ENCODE measurements around the gene CD93. TPM values are rescaled to one million over a fixed set of nuclear protein-coding genes. Genes with fewer than 3 reads are reported as not detected.
A peak's percentile ranks its signal among the peaks of the same experiment; 100 is the strongest.

CD93 gene
- total and polyA plus RNA-seq, 2 donors (not counting 1 experiment from before 2014, with no cell fraction given), result 0.01 TPM; not detected in 1

DNA sequence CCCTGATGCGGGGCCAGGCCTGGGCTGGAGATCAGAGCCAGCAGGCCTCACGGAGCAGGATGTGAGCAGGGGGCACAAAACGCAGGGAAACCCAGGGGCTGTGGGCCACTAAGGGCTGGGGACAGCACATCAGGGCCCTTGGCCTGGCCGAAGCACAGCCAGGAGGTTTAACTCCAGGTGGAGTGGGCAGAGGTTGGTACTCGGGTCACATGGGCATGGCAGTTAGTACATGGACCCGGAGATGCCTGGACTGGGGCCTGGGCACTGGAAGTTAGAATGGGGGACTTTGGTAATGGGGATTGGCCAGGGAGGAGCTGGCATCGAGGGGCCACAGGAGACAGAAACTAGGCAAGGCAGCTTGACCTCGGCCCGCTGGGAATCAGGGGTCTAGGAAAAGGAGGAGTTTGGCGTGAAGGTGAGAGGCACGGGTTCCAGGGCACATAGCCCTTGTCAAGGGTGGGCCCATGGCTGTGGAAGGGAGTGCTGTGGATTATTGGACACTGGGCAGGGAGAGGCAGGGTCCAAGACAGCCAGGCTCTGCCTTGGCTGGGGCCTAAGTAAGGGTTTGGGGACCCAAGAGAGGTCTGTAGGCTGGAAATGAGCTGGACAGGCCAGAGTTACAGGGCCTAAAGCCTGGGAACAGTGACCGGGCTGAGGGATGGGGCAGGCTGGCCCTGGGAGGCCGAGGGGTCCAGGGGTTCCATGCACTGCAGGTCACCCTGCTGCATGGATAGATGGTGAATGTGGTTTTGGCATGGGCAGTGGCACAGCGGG lies 41.6 kb upstream of the CD93 start:
- TF ChIP-seq EZH2 (IDR thresholded peaks at IDR 0.05; ENCODE audit: low read length, missing control alignments), result no peak
- TF ChIP-seq, protein P1, sequence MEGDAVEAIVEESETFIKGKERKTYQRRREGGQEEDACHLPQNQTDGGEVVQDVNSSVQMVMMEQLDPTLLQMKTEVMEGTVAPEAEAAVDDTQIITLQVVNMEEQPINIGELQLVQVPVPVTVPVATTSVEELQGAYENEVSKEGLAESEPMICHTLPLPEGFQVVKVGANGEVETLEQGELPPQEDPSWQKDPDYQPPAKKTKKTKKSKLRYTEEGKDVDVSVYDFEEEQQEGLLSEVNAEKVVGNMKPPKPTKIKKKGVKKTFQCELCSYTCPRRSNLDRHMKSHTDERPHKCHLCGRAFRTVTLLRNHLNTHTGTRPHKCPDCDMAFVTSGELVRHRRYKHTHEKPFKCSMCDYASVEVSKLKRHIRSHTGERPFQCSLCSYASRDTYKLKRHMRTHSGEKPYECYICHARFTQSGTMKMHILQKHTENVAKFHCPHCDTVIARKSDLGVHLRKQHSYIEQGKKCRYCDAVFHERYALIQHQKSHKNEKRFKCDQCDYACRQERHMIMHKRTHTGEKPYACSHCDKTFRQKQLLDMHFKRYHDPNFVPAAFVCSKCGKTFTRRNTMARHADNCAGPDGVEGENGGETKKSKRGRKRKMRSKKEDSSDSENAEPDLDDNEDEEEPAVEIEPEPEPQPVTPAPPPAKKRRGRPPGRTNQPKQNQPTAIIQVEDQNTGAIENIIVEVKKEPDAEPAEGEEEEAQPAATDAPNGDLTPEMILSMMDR (conservative IDR thresholded peaks at IDR 0.05 in 1 of 2, IDR thresholded peaks at IDR 0.05 in 1 of 2; ENCODE audit: low read depth in 1 of 2, low read length in 2 of 2), result no peak
- no peak overlapping the region for H3K4me3 ChIP-seq (replicated peaks in 1 of 4; ENCODE audit: control extremely low read depth in 1 of 4, insufficient read depth in 1 of 4, low read depth in 3 of 4, low read length in 4 of 4)

DNA sequence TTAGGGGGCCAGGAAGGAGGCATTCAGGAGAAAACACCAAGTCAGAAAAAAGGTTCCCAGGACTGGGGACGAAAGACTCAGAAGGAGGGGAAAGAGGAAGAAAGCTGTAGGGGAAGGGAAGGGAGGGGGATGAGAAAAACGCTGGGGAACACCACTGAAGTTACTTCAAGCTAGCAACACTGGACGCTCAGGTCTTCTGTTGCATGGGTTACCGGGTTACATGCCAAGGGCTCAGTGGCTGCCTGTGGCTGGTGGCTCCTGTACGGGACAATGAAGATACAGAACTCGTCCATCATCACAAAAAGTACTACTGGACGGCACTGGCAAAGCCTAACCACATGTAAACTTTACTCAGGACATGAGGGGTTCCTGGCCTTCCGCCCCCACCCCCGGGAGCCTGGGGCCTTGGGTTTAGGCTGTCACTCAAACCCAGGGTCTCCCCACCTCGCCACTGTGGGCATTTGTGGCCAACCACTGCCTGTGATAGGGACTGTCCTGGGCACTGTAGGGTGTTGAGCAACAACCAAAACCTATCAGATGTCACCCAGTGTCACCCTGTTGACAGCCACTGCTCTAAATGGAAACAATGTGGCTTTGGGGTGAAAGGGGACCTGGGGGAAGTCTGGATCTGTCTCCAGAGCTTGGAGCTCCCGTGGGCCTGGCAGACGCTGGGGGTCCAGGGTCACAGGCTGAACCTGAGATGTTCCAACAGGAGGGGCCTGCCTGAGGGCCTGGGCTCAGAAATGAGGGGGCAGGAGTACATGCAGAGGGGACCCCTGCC lies 40.3 kb upstream of the CD93 start:
- H3K4me1 ChIP-seq (ENCODE audit: control insufficient read depth, extremely low read depth, insufficient read depth, low read length), result peaks cover 4% of the 10 kb centered on the region
- no peaks in the 10 kb centered on the region for H3K27me3 ChIP-seq (ENCODE audit: control insufficient read depth, insufficient read depth, low read length)
- H3K9ac ChIP-seq (ENCODE audit: insufficient read depth, low read length), result no peak overlapping the region
- H3K36me3 ChIP-seq (ENCODE audit: control insufficient read depth, insufficient read depth, low read length), result no peaks in the 10 kb centered on the region
- no peak overlapping the region for H2AFZ ChIP-seq (ENCODE audit: low read length)
- H3K27ac ChIP-seq (ENCODE audit: insufficient read depth, low read length), result no peak overlapping the region
- no peak for DNase-seq (ENCODE audit: low read depth in 2 of 2)
- H3K9me3 ChIP-seq (ENCODE audit: control insufficient read depth, insufficient read depth, low read depth, low read length), result no peaks in the 10 kb centered on the region
- no peaks in the 10 kb centered on the region for H4K20me1 ChIP-seq (ENCODE audit: control insufficient read depth, extremely low read depth, insufficient read depth, low read length)
- H3K79me2 ChIP-seq (ENCODE audit: control insufficient read depth, insufficient read depth, low read length), result no peaks in the 10 kb centered on the region
- no peak for TF ChIP-seq EZH2 (IDR thresholded peaks at IDR 0.05; ENCODE audit: low read length, missing control alignments)
- TF ChIP-seq, protein P1 (conservative IDR thresholded peaks at IDR 0.05 in 1 of 2, IDR thresholded peaks at IDR 0.05 in 1 of 2; ENCODE audit: low read depth in 1 of 2, low read length in 2 of 2), result no peak
- no peak overlapping the region for H3K4me2 ChIP-seq (ENCODE audit: extremely low read depth, insufficient read depth, low read length)
- H3K4me3 ChIP-seq (replicated peaks in 1 of 4; ENCODE audit: control extremely low read depth in 1 of 4, insufficient read depth in 1 of 4, low read depth in 3 of 4, low read length in 4 of 4), result no peak overlapping the region

More for the DNA sequence above, 41.6 kb upstream of the CD93 start:
- Histone ChIP-seq H3K4me1 (ENCODE audit: control insufficient read depth, extremely low read depth, insufficient read depth, low read length) (peaks cover 4% of the 10 kb centered on the region), H3K9me3 (ENCODE audit: control insufficient read depth, insufficient read depth, low read depth, low read length) (no peaks in the 10 kb centered on the region), H3K36me3 (ENCODE audit: control insufficient read depth, insufficient read depth, low read length) (no peaks in the 10 kb centered on the region), H3K79me2 (ENCODE audit: control insufficient read depth, insufficient read depth, low read length) (no peaks in the 10 kb centered on the region), H2AFZ (ENCODE audit: low read length) (no peak overlapping the region), H3K27ac (ENCODE audit: insufficient read depth, low read length) (no peak overlapping the region), H3K27me3 (ENCODE audit: control insufficient read depth, insufficient read depth, low read length) (no peaks in the 10 kb centered on the region), H3K4me2 (ENCODE audit: extremely low read depth, insufficient read depth, low read length) (no peak overlapping the region), H3K9ac (ENCODE audit: insufficient read depth, low read length) (no peak overlapping the region), H4K20me1 (ENCODE audit: control insufficient read depth, extremely low read depth, insufficient read depth, low read length) (no peaks in the 10 kb centered on the region)
- DNase-seq (ENCODE audit: low read depth in 2 of 2), result no peak

DNA sequence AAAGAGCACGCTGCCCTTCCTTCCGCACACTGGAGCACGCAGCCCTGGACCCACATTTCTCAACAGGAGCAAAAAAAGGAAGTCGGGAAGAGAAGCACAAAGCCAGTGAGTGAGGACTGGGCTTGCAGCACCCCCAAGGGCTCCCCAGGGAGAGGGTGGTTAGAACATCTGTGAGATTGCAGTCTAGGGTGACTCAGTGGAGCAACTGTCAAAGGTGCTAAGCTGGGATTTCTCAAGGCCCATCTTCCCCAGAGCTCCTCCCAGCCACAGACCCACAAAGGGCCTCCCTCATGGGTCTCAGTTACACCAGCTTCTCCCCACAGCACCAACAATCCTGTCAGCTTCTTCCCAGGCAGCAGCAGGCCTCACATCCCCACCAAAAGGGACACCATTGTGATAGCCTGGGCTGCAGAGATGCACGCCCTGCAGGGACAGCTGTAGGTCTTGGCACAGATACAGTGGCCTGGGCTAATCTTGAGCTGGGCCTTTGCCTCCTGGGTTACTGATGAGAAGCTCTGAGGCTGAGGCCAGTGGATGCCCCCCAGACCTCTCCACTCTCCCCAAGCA lies 39.6 kb upstream of the CD93 start:
- Histone ChIP-seq H3K4me2 (ENCODE audit: extremely low read depth, insufficient read depth, low read length) (no peak overlapping the region), H3K9ac (ENCODE audit: insufficient read depth, low read length) (no peak overlapping the region), H3K4me3 (replicated peaks in 1 of 4; ENCODE audit: control extremely low read depth in 1 of 4, insufficient read depth in 1 of 4, low read depth in 3 of 4, low read length in 4 of 4) (no peak overlapping the region), H4K20me1 (ENCODE audit: control insufficient read depth, extremely low read depth, insufficient read depth, low read length) (no peaks in the 10 kb centered on the region), H3K4me1 (ENCODE audit: control insufficient read depth, extremely low read depth, insufficient read depth, low read length) (peaks cover 4% of the 10 kb centered on the region), H3K27me3 (ENCODE audit: control insufficient read depth, insufficient read depth, low read length) (no peaks in the 10 kb centered on the region), H3K27ac (ENCODE audit: insufficient read depth, low read length) (no peak overlapping the region), H3K36me3 (ENCODE audit: control insufficient read depth, insufficient read depth, low read length) (no peaks in the 10 kb centered on the region), H3K79me2 (ENCODE audit: control insufficient read depth, insufficient read depth, low read length) (no peaks in the 10 kb centered on the region), H2AFZ (ENCODE audit: low read length) (no peak overlapping the region), H3K9me3 (ENCODE audit: control insufficient read depth, insufficient read depth, low read depth, low read length) (no peaks in the 10 kb centered on the region)
- TF ChIP-seq, protein P1 (conservative IDR thresholded peaks at IDR 0.05 in 1 of 2, IDR thresholded peaks at IDR 0.05 in 1 of 2; ENCODE audit: low read depth in 1 of 2, low read length in 2 of 2), result no peak
- no peak for TF ChIP-seq EZH2 (IDR thresholded peaks at IDR 0.05; ENCODE audit: low read length, missing control alignments)
- peak; percentile 18 to 70 for DNase-seq (ENCODE audit: low read depth in 2 of 2)
